ENCODE data around the gene ZAR1L. TPM values are rescaled to one million over a fixed set of nuclear protein-coding genes. Genes with fewer than 3 reads are reported as not detected.

ZAR1L gene
- total and polyA plus RNA-seq, 8 donors: not detected

DNA sequence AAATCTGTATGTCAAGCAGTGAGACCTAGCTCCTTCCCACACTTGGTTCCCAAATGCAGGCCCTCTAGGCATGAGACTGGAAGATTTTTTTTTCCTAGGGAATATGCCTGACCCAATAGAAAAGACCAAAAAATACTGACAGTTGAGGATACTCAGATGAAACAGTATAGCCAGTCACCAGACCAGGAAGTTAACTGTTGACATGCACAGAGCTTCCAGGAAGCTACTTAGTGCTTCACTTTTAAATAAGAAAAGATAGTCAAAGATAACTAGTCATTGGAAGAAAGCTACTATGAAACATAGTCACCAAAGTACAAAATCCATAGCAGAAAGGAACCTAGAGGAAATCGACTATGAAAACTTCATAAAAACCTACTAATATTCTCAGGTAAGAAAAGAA, 32.5 kb upstream of the ZAR1L start:
- H3K4me1 ChIP-seq: no peaks in the 10 kb centered on the region
- intact Hi-C loops (cut with DNase I): no loop called here
- no peaks in the 10 kb centered on the region for H3K27me3 ChIP-seq
- no peaks in the 10 kb centered on the region for H3K9me3 ChIP-seq
- no peak overlapping the region for H3K27ac ChIP-seq
- no peak for FAIRE-seq
- no peak overlapping the region for H3K4me3 ChIP-seq
- 42 to 97% methylated on average over 1 of the region's 1 CpG for WGBS, 2 donors
- TF ChIP-seq, protein P1, sequence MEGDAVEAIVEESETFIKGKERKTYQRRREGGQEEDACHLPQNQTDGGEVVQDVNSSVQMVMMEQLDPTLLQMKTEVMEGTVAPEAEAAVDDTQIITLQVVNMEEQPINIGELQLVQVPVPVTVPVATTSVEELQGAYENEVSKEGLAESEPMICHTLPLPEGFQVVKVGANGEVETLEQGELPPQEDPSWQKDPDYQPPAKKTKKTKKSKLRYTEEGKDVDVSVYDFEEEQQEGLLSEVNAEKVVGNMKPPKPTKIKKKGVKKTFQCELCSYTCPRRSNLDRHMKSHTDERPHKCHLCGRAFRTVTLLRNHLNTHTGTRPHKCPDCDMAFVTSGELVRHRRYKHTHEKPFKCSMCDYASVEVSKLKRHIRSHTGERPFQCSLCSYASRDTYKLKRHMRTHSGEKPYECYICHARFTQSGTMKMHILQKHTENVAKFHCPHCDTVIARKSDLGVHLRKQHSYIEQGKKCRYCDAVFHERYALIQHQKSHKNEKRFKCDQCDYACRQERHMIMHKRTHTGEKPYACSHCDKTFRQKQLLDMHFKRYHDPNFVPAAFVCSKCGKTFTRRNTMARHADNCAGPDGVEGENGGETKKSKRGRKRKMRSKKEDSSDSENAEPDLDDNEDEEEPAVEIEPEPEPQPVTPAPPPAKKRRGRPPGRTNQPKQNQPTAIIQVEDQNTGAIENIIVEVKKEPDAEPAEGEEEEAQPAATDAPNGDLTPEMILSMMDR (IDR thresholded peaks at IDR 0.05): no peak
- ATAC-seq: no peak
- no peak for DNase-seq
- H3K36me3 ChIP-seq: no peaks in the 10 kb centered on the region

DNA sequence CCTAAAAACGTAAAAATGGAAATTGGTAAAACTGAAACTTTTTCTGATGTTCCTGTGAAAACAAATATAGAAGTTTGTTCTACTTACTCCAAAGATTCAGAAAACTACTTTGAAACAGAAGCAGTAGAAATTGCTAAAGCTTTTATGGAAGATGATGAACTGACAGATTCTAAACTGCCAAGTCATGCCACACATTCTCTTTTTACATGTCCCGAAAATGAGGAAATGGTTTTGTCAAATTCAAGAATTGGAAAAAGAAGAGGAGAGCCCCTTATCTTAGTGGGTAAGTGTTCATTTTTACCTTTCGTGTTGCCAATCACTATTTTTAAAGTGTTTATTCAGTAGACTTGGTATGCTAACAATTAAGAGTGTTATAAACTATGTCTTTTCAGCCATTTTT, 25.8 kb upstream of the ZAR1L start:
- Histone ChIP-seq H3K4me1 (no peaks in the 10 kb centered on the region), H3K27me3 (no peaks in the 10 kb centered on the region), H3K27ac (no peak overlapping the region), H3K36me3 (no peaks in the 10 kb centered on the region), H3K9me3 (no peaks in the 10 kb centered on the region), H3K4me3 (no peak overlapping the region)
- WGBS, 2 donors: 86 to 92% methylated on average over 3 of the region's 3 CpGs
- DNase-seq: no peak
- FAIRE-seq: no peak
- intact Hi-C loops (cut with DNase I): no loop called here
- TF ChIP-seq, protein P1 (IDR thresholded peaks at IDR 0.05): no peak
- no peak for ATAC-seq

DNA sequence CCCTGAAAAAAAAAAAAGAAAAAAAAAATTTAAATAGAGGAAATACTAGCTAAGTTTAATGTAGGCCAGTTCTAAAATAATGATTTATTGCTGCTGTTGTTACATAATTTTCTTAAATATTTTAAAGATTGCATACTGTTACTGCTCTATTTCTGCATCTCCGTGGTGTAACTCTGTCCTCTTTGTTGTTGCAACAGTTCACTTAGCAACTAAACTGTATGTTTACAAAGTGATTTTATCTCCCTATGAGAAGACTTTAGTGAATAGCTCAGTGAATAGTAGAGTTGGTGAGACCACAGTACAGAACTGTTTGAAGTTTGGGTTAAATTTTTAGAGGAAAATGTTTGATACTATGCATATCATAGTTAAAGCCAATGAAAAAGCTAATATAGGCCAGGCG, 19.5 kb upstream of the ZAR1L start:
- Histone ChIP-seq H3K9me3 (no peaks in the 10 kb centered on the region), H3K4me1 (no peaks in the 10 kb centered on the region), H3K27me3 (no peaks in the 10 kb centered on the region), H3K27ac (no peak overlapping the region), H3K4me3 (no peak overlapping the region), H3K36me3 (no peaks in the 10 kb centered on the region)
- ATAC-seq (no peak), DNase-seq (no peak), FAIRE-seq (no peak)
- TF ChIP-seq, protein P1 (IDR thresholded peaks at IDR 0.05): no peak
- intact Hi-C loops (cut with DNase I): no loop called here
- 96 to 99% methylated on average over 2 of the region's 2 CpGs for WGBS, 2 donors

DNA sequence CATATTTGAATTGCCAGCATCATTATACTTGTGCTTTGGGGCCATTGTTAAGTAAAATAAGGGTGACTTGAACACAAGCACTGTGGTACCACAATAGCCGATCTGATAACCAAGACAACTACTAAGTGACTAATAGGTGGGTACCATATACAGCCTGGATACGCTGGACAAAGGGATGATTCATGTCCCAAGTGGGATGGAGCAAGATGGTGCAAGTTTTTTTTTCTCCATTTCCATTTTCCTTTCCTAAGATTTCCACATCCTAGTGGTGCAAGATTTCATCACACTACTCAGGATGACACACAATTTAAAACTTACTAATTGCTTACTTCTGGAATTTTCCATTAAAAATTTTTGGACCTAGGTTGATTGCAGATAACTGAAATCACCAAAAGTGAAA, 15.3 kb upstream of the ZAR1L start:
- intact Hi-C loops (cut with DNase I): no loop called here
- ATAC-seq (peak in 1 of 4 donors; percentile 18), FAIRE-seq (no peak), DNase-seq (no peak)
- Histone ChIP-seq H3K4me3 (no peak overlapping the region), H3K9me3 (no peaks in the 10 kb centered on the region), H3K36me3 (no peaks in the 10 kb centered on the region), H3K27ac (no peak overlapping the region), H3K27me3 (no peaks in the 10 kb centered on the region), H3K4me1 (no peaks in the 10 kb centered on the region)
- TF ChIP-seq, protein P1 (IDR thresholded peaks at IDR 0.05): no peak
- 92 to 95% methylated on average over 2 of the region's 2 CpGs for WGBS, 2 donors

DNA sequence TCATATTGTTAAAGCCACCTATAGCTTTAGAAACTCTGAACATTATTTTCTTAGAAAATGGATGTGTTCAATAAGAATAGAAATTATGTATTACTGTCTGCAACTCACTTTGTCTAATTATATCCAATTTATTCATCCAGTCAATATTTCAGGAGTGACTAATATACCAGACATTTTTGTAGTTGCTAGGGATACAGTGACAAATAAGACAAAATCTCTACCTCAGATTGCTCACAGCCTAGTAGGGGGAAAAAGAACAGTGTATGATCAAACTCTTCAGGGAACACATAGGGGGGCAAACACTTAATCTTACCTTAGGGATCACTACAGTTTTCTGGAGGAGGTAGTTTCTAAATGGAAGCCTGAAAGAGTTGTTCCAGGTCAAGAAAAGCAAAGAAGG, 8.7 kb upstream of the ZAR1L start:
- Histone ChIP-seq H3K9me3 (no peaks in the 10 kb centered on the region), H3K4me1 (no peaks in the 10 kb centered on the region), H3K27ac (no peak overlapping the region), H3K27me3 (no peaks in the 10 kb centered on the region), H3K4me3 (no peak overlapping the region), H3K36me3 (no peaks in the 10 kb centered on the region)
- intact Hi-C loops (cut with DNase I): no loop called here
- TF ChIP-seq, protein P1 (IDR thresholded peaks at IDR 0.05): no peak
- DNase-seq: no peak
- no peak for FAIRE-seq
- no peak for ATAC-seq
